NCI-H510A (cell line): ENCODE data around the gene GATA2.

Experiments used
- DNase-seq: peaks from one replicate; lab custom pipeline; 2025; lab: John Stamatoyannopoulos, UW

Gene GATA2

DNA sequence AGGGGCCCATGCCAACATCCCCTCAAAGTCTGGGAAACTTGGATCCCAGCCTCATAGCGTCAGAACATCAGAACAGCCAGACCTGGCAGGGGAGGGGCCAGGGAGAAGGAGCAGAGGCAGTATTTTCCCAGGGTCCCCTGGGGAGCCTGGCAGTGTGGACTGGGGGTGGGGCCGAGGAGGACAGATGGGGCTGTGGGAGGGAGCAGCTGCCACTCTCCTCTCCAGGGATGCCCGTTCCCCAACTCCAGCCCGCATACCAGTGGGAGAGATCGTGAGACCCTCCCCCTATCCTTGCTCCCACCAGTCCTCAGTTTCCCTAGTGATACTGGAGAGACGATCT is 19.9 kb downstream of the GATA2 start:
- no peak for DNase-seq

DNA sequence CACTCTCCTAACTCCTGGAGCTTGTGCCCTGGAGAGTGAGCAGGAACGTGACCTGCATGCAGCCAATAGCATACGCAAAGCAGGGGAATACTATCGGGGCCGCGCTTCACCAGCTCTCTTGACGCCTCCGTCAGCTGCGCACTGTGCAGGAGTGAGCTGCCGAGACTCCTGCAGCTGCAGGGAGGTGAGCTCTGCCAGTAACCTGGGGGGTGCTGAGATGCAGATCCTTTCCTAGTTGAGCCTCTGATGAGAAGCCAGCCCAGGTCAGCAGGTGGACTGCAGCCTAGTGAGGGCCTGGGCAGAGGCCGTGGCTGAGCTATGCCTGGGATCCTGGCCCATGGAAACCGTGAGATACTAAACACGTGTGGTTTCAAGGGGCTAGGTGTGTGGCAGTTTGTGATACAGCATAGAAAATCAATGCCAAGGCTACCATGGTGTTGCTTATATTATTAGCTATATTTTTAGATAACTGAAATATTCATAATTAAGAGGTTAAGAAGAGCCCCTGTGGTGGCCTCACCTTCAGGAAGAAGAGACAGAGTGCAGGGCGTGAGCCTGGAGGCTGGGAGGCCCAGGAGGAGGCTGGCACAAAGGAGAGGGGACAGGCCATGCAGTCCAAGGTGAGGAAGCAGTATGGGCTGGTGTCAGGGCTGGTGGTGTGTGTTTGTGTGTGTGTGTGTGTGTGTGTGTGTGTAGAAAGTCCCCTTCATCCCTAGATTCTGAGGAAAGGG is 20.4 kb downstream of the GATA2 start:
- DNase-seq: no peak

DNA sequence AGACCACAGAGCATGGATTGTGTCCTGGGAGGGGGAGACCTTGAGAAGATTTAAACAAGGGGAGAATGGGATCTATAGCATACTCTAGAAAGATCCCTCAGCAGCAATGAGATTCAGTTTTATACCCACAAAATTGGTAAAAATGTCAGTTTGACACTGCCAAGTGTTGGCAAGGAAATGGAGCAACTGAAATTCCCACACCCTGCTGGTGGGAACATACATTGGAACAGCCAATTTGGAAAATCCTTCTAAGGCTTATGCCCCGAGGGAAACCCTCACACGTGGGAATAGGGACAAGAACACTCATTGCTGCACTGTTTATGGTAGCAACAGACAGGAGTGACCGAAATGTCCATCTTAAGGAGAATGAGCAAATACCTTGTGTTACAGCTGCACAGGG is 21.3 kb downstream of the GATA2 start:
- DNase-seq: no peak

DNA sequence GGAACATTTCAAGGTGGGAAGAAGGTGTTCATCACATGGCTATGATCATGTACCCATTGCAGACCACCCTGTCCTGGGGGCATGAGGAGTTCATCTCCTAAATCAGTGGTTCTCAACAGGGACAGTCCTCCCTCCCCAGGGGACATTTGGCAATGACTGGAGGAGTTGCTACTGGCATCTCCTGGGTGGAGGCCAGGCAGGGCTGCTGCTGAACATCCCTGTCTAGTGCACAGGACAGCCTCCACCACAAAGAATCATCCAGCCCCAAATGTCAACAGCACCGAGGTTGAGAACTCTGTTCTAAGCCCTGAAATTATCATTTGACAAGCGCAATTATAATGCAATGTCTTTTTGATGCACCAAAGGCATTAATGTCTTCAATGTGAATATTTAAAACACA is 21.9 kb downstream of the GATA2 start:
- no peak for DNase-seq

DNA sequence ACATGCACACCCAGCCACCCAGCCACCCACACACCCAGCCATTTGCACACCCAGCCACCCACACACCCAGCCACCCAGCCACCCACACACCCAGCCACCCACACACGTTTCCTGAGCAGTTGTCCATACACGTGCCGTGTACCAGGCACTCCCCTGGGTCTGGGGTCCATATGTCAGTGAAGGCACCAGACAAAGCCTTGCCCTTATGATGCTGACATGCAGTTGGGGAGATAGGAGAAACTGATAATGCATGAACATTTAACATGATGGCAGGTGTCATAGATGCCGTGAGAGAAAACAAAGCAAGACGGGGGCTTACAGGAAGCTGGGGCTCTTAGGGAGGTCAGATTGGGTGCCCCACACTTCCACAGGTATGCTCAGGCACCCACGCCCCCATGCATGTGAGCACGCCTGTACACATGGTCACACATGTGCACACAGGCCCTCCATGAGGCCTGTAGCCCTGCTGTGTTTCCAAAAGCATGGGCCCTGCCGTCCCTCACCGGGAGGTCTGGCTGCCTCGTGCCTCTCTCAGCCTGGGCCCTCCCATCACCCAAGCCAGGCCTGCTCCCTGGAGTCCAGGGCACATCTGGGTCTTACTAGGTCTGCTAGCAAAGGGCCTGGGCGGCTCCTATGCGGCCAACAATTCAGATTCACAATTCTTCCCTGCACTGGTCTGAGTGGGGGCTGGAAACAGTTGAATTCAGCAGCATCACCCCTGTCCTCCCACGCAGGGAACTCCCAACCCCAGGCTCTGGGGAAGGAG is 22.7 kb downstream of the GATA2 start:
- no peak for DNase-seq

DNA sequence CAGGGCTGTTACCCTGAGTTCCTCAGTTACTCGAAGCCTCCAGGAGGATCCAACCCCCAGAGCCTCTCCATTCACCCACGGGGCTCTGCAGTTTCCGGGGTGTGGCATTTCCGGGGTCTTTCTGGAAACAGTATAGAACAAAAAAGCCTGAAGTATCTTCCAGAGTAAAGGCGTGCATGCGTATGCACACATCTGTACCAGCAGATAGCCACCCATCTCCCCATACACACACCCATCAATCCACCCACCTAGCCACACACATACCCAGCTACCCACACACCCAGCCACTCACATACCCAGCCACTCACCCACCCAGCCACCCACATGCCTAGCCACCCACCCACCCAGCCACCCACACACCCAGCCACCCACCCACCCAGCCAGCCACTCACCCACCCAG is 23.4 kb downstream of the GATA2 start:
- DNase-seq: no peak

DNA sequence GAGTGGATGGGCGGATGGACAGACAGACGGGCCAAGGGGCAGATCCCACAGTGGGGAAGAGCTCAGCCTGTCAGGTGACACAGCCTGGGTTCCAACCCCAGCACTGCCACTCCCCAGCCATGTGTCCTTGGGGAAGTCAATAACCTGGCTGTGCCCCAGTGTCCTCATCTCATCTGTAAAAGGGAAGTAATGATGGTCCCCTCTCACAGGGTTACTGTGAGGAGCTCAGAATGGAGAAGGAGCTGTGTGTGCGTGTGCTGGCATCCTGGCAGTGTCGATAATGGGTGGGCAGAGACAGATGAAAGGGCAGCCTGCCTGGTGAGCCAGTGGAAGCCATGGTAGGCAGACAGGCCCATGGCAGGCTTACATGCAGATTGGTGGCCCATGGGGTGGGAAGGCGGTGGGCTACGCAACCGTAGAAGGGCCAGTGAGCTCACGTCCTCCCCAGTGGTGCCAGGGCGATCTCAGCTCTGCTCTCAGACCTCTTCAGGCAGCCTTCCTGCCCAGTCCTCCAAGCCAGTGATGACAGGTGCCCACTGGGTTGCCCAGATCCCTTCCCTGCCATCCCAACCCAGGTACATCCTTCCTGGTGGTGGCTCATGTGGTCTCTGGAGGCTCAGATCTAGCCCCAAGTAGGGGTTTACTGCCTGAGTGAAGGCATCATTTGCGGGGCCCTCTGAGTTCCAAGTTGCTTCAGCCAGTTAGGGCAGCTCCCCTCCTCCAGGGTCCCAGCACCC is 24.0 kb downstream of the GATA2 start:
- DNase-seq: no peak

DNA sequence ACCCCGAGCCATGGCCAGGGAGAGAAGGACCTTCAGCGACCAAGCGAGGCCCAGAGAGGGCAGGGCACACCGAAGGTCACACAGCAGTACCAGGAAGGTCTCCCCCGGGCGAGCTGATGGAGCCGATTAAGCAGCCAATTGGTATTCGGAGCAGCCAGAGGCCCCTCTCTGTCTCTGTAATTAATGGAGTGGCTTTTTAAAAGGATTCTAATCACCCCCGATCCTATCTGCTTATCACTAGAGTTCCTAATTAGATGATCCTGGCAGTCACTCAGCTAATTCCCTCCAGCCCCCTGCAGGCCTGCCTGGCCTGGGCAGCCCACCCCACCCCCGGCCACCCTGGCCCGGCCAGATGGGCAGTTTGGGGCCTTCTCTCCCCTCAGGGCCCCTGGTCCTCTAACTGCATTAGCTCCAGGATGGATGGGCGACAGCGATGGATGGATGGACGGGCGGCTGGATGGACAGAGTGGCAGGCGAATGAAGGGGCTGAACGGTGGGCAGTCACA is 24.7 kb downstream of the GATA2 start:
- no peak for DNase-seq

DNA sequence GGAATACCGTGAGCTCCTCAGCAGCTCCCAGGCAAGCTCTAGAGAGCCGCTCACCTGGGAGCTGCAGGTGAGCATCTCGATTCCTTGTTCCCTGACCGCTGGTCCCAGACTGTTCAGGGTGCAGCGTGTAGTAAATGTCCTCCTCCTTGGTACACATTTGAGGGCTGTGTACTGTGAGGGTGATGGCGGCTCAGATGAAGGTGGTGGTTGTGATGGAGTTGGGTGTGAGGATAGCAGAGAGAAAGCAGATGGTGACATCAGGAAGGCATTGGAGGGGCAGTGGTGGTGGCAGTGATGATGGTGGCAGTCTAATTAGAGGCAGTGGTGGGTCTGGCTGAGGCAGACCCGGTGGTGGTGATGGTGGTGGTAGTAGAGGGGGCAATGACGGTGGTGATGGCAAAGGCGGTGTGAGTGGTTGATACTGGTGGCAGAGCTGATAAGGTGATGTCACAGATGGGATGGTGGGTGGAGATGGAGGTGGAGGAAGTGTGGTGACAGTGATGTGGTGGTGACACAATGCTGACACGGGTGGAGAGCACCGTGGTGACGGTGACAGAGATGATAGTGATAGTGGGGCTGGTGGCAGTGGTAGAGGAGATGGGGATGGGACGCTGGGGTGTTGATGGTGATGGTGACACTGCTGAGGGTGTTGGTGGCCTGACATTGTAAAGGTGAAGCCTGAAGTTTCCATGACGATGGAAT is 26.0 kb downstream of the GATA2 start, which contains the start of gene DNAJB8:
TSS of gene DNAJB8 (minus strand) at position 51 of the 702 bp plus-strand sequence. CDS start 3,645 bp downstream, outside the sequence.
- DNase-seq: no peak

DNA sequence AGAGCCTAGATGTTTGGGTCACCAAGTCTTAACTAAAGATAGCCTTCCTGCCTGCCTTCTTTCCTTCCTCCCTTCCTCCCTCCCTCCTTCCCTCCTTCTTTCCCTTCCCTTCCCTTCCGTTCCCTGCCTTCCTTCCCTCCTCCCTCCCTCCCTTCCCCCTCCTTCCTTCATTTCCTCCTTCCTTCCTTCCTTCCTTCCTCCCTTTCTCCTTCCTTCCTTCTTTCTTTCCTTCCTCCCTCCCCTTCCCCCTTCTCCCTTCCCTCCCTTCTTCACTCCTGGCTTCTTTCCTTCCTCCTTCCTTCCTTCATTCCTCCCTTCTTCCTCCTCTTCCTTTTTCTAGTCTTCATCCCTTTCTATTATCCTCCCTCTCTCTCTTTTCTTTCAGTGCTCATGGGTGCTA is 28.3 kb downstream of the GATA2 start:
- DNase-seq: no peak

DNA sequence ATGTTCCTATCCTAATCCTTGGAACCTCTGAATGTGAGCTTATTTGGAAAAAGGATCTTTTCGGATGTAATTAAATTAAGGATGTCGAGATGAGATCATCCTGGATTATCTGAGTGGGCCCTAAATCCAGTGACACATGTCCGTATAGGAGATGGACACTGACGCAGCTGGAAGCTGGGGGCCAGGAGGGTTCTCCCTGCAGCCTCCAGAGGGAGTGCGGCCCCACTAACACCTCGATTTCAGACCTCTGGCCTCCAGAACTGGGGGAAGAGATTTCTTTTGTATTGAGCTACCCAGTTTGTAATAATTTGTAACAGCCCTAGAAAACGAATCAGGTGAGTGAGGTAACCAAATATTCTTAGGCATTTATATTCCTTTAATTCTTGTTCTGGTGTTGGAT is 28.8 kb downstream of the GATA2 start:
- DNase-seq: no peak

DNA sequence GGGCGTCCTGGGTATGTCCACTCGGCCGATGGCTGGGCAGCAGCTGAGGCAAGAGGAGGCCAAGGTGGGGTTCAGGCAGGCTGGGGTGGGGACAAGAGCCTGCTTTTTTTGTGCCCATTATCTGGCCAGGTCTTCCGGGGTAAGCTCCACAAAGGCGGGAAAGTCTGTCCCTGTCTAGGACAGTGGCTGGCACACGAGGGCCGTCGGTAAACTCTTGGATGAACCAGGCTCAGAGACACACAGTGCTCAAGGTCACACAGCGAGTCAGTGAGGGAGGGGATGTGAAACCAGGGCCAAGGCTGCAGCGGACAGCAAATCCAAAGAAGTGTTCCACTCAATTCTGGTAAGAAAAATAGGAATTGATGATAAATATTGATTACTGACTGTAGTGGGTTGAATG is 29.2 kb downstream of the GATA2 start:
- DNase-seq: no peak

DNA sequence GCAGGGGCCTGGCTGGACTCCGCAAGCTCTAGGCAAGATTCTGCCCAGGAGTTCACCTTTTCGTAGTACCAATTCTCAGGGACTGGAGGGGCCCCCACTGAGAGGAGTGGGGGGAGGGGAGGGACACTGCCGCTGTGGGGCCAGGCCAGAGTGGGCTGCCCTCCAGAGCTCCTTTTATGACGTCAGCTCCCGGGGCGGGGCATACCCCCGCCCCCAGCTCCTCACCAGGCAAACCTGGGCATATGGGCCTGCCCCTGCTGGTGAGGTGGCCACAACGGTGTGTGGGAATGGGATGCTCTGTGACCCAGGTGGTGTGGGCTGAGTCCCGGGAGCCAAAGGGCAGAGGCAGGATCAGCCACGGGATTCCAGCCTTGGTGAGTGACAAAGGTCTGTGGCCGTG is 29.6 kb downstream of the GATA2 start:
- no peak for DNase-seq

DNA sequence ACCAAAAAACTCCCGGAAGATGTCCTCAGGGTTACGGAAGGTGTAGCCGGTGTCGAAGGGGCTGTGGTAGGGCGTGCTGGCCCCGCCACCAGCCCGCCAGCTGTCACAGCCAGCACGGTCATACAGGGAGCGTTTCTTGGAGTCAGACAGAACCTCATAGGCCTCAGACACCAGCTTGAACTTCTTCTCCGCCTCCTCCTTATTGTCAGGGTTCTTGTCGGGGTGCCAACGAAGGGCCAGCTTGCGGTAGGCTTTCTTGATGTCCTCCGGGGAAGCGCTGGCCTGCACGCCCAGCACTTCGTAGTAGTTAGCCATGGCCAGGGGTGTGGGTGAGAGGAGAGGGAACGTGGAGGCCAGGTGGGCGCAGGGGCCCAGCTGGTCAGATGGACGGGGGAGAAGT is 30.1 kb downstream of the GATA2 start:
- no peak for DNase-seq

DNA sequence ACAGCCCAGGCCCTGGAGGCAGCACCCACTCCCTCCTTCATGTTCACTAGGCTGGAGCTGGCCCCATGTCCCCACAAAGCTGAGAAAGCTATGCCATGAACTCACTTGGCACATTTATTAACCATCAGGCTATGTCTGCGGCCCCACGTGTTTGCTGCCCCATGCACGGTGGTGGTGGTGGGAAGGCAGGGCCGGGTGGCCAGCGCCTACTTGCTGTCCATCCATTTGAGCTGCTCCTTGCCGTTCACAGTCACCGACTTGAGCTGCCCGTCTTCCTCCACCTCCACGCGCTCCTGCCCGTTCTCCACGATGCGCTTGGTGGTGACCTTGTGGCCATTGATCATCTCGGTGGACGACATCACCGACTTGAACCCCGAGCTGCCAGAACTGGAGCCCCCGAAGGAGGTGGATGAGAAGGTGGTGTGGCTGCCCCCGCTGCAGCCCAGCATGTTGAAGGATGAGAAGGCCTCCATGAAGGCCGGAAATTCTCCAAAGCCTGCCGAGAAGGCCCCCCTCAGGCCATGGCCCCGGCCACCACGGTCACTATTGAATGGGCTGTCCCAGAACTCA is 30.6 kb downstream of the GATA2 start:
- no peak for DNase-seq

DNA sequence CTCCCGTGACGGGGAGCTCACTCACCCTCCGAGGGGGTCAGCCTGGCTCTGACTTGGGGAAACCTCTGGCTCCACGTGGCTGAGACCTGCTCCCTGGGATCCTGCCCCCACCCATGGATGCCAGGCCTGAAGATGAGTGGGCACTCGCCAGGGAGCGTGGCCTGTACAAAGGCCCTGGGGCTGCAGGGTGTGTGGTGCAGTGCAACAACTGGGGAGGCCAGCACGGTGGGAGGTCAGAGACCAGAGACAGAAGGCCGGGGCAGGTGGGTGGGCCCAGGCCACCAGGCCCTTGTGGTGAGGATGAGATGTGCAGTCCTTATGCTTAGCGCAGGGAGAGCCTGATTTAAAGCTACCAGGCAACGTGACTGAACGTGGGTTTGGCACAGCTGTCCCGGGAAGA is 31.3 kb downstream of the GATA2 start:
- DNase-seq: no peak

DNA sequence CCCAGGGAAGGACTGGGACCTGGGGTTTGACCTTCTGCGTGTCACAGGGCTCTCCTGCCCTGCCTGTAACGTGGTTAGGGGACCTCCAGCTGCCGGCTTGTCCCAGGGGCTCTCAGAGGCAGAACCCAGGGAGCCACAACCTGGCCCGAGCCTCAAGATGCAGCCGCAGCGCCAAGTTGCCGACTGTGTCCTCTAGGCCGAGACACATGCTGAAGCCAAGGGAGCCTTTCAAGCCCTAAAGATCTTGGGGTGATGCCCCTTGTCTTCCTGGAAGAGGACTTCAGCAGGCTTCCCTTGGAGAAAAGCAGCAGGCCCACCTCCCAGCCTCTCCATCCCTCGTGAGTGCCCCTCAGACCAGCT is 33.6 kb downstream of the GATA2 start:
- no peak for DNase-seq

DNA sequence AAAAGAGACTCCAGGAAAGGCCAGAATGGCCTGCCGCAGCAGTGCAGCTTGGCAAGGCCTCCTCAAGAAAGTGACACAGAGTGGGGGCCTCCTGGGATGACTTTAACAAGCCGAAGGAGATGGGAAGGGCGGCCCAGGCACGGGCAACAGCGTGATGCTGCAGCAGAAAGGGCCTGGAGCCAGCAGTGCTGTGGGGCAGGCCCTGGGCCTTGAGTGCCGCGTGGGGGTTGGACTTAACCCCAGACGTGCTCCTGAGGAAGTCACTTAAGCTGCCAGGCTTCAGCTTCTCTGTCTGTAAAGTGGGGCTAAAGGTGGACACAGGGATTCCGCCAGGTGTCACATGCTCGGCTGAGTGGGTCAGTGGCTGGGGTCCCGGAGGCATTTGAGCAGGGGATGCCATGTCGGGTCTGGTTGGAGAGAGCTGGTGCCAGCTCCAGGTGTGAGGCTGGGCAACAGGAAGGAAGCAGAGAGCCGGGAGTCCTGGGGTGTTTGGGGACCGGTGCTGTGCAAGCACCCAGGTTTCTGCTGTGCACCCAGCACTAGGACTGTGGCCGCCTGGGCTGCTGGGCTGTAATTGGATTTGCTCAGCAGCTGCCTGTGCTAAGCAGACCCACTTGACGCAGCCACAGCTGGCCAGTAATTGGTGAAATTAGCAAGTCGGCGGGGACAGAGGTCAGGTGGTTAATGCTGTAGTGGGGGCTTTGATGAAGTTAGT is 34.1 kb downstream of the GATA2 start:
- DNase-seq: no peak

DNA sequence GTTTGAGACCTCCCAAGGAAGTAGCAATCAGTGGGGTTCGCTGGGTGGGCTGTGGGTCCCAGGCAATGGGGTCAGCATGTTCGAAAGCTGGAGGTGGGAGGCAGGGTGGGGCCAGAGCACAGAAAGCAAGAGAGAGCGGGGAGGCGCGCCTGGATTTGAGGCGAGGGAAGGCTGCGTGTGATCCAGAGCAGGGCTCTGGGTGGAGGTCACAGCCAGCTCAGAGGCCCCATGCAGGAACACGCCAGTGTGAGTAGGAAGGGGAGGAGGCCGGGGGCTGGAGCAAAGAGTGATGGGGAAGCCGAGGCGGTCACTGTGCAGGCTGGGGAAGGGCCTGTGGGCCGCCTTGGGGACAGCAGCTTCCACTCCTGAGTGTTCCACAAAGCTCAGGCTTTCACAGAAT is 35.1 kb downstream of the GATA2 start:
- DNase-seq: no peak

DNA sequence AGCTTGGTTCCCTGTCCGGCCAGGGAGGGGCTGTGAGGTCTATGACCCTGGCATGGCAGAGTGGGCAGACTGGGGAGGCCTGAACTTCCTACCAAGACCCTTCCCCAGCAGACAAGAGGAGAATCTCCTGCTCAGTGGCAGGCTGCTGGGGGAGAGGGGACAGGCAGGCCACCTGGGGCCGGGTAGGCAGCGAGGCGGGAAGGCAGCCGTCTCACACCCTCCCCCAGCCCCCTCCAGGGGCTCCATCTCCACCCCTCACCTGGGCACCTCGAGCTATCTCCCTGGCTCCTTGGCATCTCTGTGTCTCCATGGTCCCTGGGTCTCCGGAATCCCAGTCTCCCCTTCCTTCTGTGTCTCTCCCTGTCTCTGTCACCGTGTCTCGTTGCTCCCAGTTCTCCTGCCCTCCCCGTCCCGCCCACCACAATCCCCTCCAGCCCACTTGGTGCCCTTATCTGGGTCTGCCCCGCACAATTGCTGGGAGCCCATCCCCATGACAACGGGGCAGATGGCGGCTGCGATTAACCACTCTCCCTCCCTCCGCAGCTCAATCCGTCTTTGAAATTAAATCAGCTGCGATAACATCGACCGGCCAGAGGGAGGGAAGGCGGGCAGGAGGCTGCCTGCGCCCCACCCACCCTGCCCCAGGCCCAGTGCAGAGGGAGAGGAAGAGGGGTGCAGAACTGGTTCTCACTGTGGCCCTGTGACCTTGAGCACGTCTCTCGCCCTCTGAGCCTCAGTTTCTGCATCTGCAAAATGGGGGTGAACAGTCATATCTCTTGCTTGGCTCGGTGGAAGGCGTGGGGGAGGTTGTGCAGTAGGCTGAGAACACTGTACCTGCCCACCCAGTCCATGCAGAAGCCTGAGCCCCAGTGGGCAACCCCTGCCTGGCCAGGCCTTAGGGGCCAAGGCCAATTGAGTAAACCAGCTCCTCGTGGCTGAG is 36.0 kb downstream of the GATA2 start:
- no peak for DNase-seq
